PC-9 (cell line): Measurements from ENCODE around the gene ANO1. TPM values are rescaled to one million over a fixed set of nuclear protein-coding genes. Genes with fewer than 3 reads are reported as not detected.

Experiments used
- BruUV-seq: library from RNA; stranded (reverse); fragments of 400-500 nt; replicated peaks from 2 replicates; lab custom pipeline; 2021; lab: Mats Ljungman, UMichigan
- CTCF ChIA-PET: fragments of 300-600 bp; sonication (Branson Sonifier 250); formaldehyde crosslinking; loops from one replicate; lab custom pipeline; 2022; ENCODE audit warnings: antibody characterized with exemption; lab: Charles Lee
- POLR2A ChIA-PET: fragments of 300-600 bp; sonication (Branson Sonifier 250); formaldehyde crosslinking; loops from one replicate; lab custom pipeline; 2022; ENCODE audit warnings: antibody characterized with exemption; ENCODE audit not compliant: unreplicated experiment; lab: Charles Lee
- DNase-seq, 2 experiments: peaks; one replicate each; pipeline versions ENCODE4 v3.0.0 to v3.0.0-alpha.2; 2015 to 2022; ENCODE audit warnings: mixed read lengths in 1 of 2
- H2AFZ ChIP-seq: fragments of 200-600 bp; sonication (generic); 2 replicates; pipeline ENCODE4 v1.8.1; 2017; ENCODE audit warnings: antibody characterized with exemption
- H3F3A ChIP-seq: fragments of 200-600 bp; sonication (generic); 2 replicates; pipeline ENCODE4 v1.8.1; 2017; ENCODE audit warnings: antibody characterized with exemption, mild to moderate bottlenecking, low read depth; ENCODE audit not compliant: insufficient read depth
- H3K27ac ChIP-seq: fragments of 200-600 bp; sonication (generic); 2 replicates; pipeline ENCODE4 v1.6.1; 2016; ENCODE audit warnings: mixed run types
- H3K27me3 ChIP-seq: fragments of 200-600 bp; sonication (generic); 2 replicates; pipeline ENCODE4 v1.6.1; 2016; ENCODE audit warnings: low read depth, mixed run types; ENCODE audit not compliant: insufficient read depth
- H3K36me3 ChIP-seq: fragments of 200-600 bp; sonication (generic); 2 replicates; pipeline ENCODE4 v1.6.1; 2016; ENCODE audit warnings: low read depth, mixed run types
- H3K4me1 ChIP-seq: fragments of 200-600 bp; sonication (generic); replicated peaks from 2 replicates; pipeline ENCODE4 v1.6.1; 2016; ENCODE audit warnings: mixed run types; ENCODE audit not compliant: insufficient read depth
- H3K4me2 ChIP-seq: fragments of 200-600 bp; sonication (generic); 2 replicates; pipeline ENCODE4 v1.6.1; 2017; ENCODE audit warnings: mixed run types
- H3K4me3 ChIP-seq: fragments of 200-600 bp; sonication (generic); 2 replicates; pipeline ENCODE4 v1.6.1; 2016; ENCODE audit warnings: mixed run types
- H3K79me2 ChIP-seq: fragments of 200-600 bp; sonication (generic); 2 replicates; pipeline ENCODE4 v1.6.1; 2017; ENCODE audit warnings: low read depth, mixed run types
- H3K9me2 ChIP-seq: fragments of 200-600 bp; sonication (generic); 2 replicates; pipeline ENCODE4 v1.8.1; 2017; ENCODE audit warnings: mild to moderate bottlenecking; ENCODE audit not compliant: insufficient read depth
- H3K9me3 ChIP-seq: fragments of 200-600 bp; sonication (generic); 2 replicates; pipeline ENCODE4 v1.8.1; 2016; ENCODE audit warnings: low read depth; ENCODE audit not compliant: insufficient read depth
- H4K20me1 ChIP-seq: fragments of 200-600 bp; sonication (generic); 2 replicates; pipeline ENCODE4 v1.8.1; 2017; ENCODE audit not compliant: insufficient read depth
- CTCF ChIP-seq: fragments of 200-600 bp; sonication (generic); conservative IDR thresholded peaks from 2 replicates; pipeline ENCODE4 v1.6.1; 2017; ENCODE audit warnings: mixed run types, antibody characterized with exemption, mild to moderate bottlenecking, moderate library complexity
- EZH2 ChIP-seq: fragments of 200-600 bp; sonication (generic); IDR thresholded peaks from 2 replicates; pipeline ENCODE4 v1.8.0; 2017; ENCODE audit warnings: antibody characterized with exemption, low read depth
- intact Hi-C: fragments of 100-400 bp; cut with micrococcal nuclease; formaldehyde crosslinking; loops from one replicate; pipeline ENCODE4 v1.10.0; 2022; ENCODE audit not compliant: unreplicated experiment
- total RNA-seq: library from RNA; stranded (reverse); gene quantifications from 2 replicates; pipeline ENCODE4 v1.2.3, GENCODE V29; 2021

The ANO1 gene
- total RNA-seq, 1 experiment from 2014 or later: 107 TPM

- Histone ChIP-seq H4K20me1 (peaks cover 94% of the 10 kb centered on the region), H3K4me2 (no peak overlapping the region), H3K9me3 (no peaks in the 10 kb centered on the region), H2AFZ (no peak overlapping the region), H3K36me3 (peaks cover 81% of the 10 kb centered on the region), H3K4me3 (no peak overlapping the region), H3K9me2 (no peaks in the 10 kb centered on the region), H3K27me3 (no peaks in the 10 kb centered on the region), H3F3A (peaks cover 59% of the 10 kb centered on the region), H3K79me2 (peaks cover 97% of the 10 kb centered on the region), H3K27ac (no peak overlapping the region), H3K4me1 (no peaks in the 10 kb centered on the region)
- no peak for TF ChIP-seq EZH2
- no peak for TF ChIP-seq CTCF
- no peak for DNase-seq
- intact Hi-C loops: no loop called here
- ChIA-PET CTCF (interaction anchor here (0.6 kb wide), 1 partner anchor 138 kb away, joined by 3 read pairs; no protein-coding TSS in a partner anchor), POLR2A (no interaction called here)
- BruUV-seq: no TSS peak
Measured at GRCh38 chr11:70090961-70091381, 12.9 kb downstream of the ANO1 start.

- intact Hi-C loops: no loop called here
- no peak overlapping the region for H3K4me3 ChIP-seq
- H4K20me1 ChIP-seq: peaks cover 94% of the 10 kb centered on the region
- BruUV-seq: no TSS peak
- no peak overlapping the region for H2AFZ ChIP-seq
- DNase-seq: no peak
- H3K9me3 ChIP-seq: no peaks in the 10 kb centered on the region
- ChIA-PET POLR2A (no interaction called here), CTCF (no interaction called here)
- H3K79me2 ChIP-seq: peaks cover 97% of the 10 kb centered on the region
- H3K27ac ChIP-seq: no peak overlapping the region
- H3F3A ChIP-seq: peaks cover 57% of the 10 kb centered on the region
- no peaks in the 10 kb centered on the region for H3K4me1 ChIP-seq
- TF ChIP-seq CTCF (no peak), EZH2 (no peak)
- no peaks in the 10 kb centered on the region for H3K27me3 ChIP-seq
- no peaks in the 10 kb centered on the region for H3K9me2 ChIP-seq
- no peak overlapping the region for H3K4me2 ChIP-seq
- peaks cover 80% of the 10 kb centered on the region for H3K36me3 ChIP-seq
Measured at GRCh38 chr11:70091638-70092037, 13.5 kb downstream of the ANO1 start.

GRCh38 chr11:70092959-70093715 lies 15.0 kb downstream of the ANO1 start:
- CTCF ChIA-PET: no interaction called here
- Histone ChIP-seq H3F3A (peaks cover 63% of the 10 kb centered on the region), H3K4me2 (no peak overlapping the region), H3K4me3 (no peak overlapping the region), H2AFZ (no peak overlapping the region), H3K36me3 (peaks cover 81% of the 10 kb centered on the region), H3K9me2 (no peaks in the 10 kb centered on the region), H3K27me3 (no peaks in the 10 kb centered on the region), H3K27ac (no peak overlapping the region), H3K79me2 (peaks cover 97% of the 10 kb centered on the region), H4K20me1 (peaks cover 96% of the 10 kb centered on the region), H3K9me3 (no peaks in the 10 kb centered on the region), H3K4me1 (no peaks in the 10 kb centered on the region)
- intact Hi-C loops: no loop called here
- BruUV-seq: no TSS peak
- POLR2A ChIA-PET: no interaction called here
- DNase-seq: no peak
- TF ChIP-seq EZH2: no peak
- no peak for TF ChIP-seq CTCF
